SK-N-MC (cell line): ENCODE data around the gene SP110.
"Not testable (repeated sequence)": the region's sequence is repeated elsewhere in the genome, so short reads cannot be mapped to it uniquely, and the experiment has no call there.

Experiments
- DNase-seq: peaks from one replicate; pipeline ENCODE4 v3.0.0-alpha.2; 2011; ENCODE audit warnings: low read depth, low spot score
- H3K27ac ChIP-seq: fragments of 200-600 bp; sonication (generic); 2 replicates; pipeline ENCODE4 v1.5.1; 2016; ENCODE audit warnings: mixed run types
- H3K36me3 ChIP-seq: fragments of 200-600 bp; sonication (generic); 2 replicates; pipeline ENCODE4 v1.6.1; 2017; ENCODE audit warnings: antibody characterized with exemption, low read length, mixed read lengths; ENCODE audit not compliant: insufficient read depth
- H3K4me3 ChIP-seq: fragments of 200-600 bp; sonication (generic); 2 replicates; pipeline ENCODE4 v1.5.1; 2016
- H3K9ac ChIP-seq: fragments of 200-600 bp; sonication (generic); 2 replicates; pipeline ENCODE4 v1.8.0; 2017; ENCODE audit warnings: mixed run types, mixed read lengths; ENCODE audit not compliant: insufficient read length
- H3K9me3 ChIP-seq: fragments of 200-600 bp; sonication (generic); 2 replicates; pipeline ENCODE4 v1.6.1; 2017; ENCODE audit warnings: low read depth, mild to moderate bottlenecking, antibody characterized with exemption, low read length, moderate library complexity, mixed read lengths
- EZH2 ChIP-seq: fragments of 200-600 bp; sonication (generic); IDR thresholded peaks from one replicate; pipeline ENCODE4 v1.6.1; 2017; ENCODE audit warnings: antibody characterized with exemption
- FOXP2 ChIP-seq: optimal IDR thresholded peaks from 2 replicates; pipeline ENCODE3; 2011; ENCODE audit warnings: mild to moderate bottlenecking, moderate library complexity; ENCODE audit not compliant: insufficient read depth; ENCODE audit errors: extremely low read length, control extremely low read depth
- POLR2AphosphoS5 ChIP-seq: IDR thresholded peaks from 2 replicates; pipeline ENCODE4 v1.6.1; 2012; ENCODE audit warnings: mild to moderate bottlenecking, low read depth, low read length, borderline replicate concordance

SP110 gene

GRCh38 chr2:230230496-230231200 is 10.9 kb upstream of the SP110 start:
- TF ChIP-seq POLR2AphosphoS5, result no peak
- no peak for TF ChIP-seq EZH2
- no peak for TF ChIP-seq FOXP2
- no peak overlapping the region for H3K27ac ChIP-seq
- DNase-seq, result no peak

GRCh38 chr2:230230087-230230486 is 10.3 kb upstream of the SP110 start:
- Histone ChIP-seq H3K36me3 (no peaks in the 10 kb centered on the region), H3K9me3 (no peaks in the 10 kb centered on the region), H3K9ac (no peak overlapping the region), H3K27ac (no peak overlapping the region), H3K4me3 (no peak overlapping the region)
- TF ChIP-seq FOXP2 (no peak), POLR2AphosphoS5 (no peak), EZH2 (no peak)
- DNase-seq, result no peak

More at GRCh38 chr2:230230496-230231200, 10.9 kb upstream of the SP110 start:
- no peak overlapping the region for H3K9ac ChIP-seq
- H3K9me3 ChIP-seq, result no peaks in the 10 kb centered on the region
- no peak overlapping the region for H3K4me3 ChIP-seq
- H3K36me3 ChIP-seq, result no peaks in the 10 kb centered on the region

- Histone ChIP-seq H3K9me3 (no peaks in the 10 kb centered on the region), H3K27ac (no peak overlapping the region), H3K9ac (no peak overlapping the region), H3K4me3 (no peak overlapping the region), H3K36me3 (no peaks in the 10 kb centered on the region)
- DNase-seq, result no peak
- no peak for TF ChIP-seq POLR2AphosphoS5
- TF ChIP-seq FOXP2, result no peak
- no peak for TF ChIP-seq EZH2
Measured at GRCh38 chr2:230227216-230227615, 7.4 kb upstream of the SP110 start.

- Histone ChIP-seq H3K9me3 (no peaks in the 10 kb centered on the region), H3K27ac (no peak overlapping the region), H3K9ac (no peak overlapping the region), H3K36me3 (no peaks in the 10 kb centered on the region), H3K4me3 (no peak overlapping the region)
- no peak for TF ChIP-seq FOXP2
- no peak for TF ChIP-seq POLR2AphosphoS5
- TF ChIP-seq EZH2, result no peak
- DNase-seq, result no peak
Measured at GRCh38 chr2:230226051-230226551, 6.3 kb upstream of the SP110 start.

GRCh38 chr2:230225486-230225885 is 5.7 kb upstream of the SP110 start, which contains the start of gene SP140:
Gene SP140, plus strand, starts transcription at chr2:230225736. Its CDS starts 109 bp downstream, at chr2:230225845.
- no peak for DNase-seq
- no peak within 1 kb of the TSS for H3K27ac ChIP-seq
- H3K4me3 ChIP-seq, result no peak within 1 kb of the TSS
- H3K9me3 ChIP-seq, result no peaks in the 10 kb centered on the region
- no peaks in the 10 kb centered on the region for H3K36me3 ChIP-seq
- no peak within 1 kb of the TSS for H3K9ac ChIP-seq
- no peak for TF ChIP-seq FOXP2
- no peak for TF ChIP-seq EZH2

DNA sequence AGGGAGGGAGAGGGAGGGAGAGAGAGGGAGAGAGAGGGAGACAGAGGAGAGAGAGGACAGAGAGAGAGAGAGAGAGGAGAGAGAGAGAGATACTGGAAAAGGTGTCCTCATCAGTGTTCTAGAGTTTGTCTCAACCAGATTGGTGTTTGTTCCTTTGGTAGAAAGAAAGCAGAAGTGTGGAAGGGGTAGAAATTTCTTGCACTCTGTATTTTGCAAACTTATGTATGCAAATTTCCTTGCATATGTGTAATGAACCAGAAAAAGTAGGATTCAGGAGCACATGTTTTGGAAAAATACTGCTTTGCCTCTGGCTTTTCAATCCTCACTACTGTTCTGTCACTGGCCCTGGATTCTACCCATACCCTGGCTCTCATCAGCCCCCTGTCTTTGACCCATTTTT is 4.7 kb upstream of the SP110 start:
- no peak overlapping the region for H3K27ac ChIP-seq
- DNase-seq, result no peak
- H3K4me3 ChIP-seq, result no peak overlapping the region
- H3K9me3 ChIP-seq, result no peaks in the 10 kb centered on the region
- no peaks in the 10 kb centered on the region for H3K36me3 ChIP-seq
- no peak overlapping the region for H3K9ac ChIP-seq
- no peak for TF ChIP-seq EZH2
- no peak for TF ChIP-seq FOXP2
- TF ChIP-seq POLR2AphosphoS5, result no peak

DNA sequence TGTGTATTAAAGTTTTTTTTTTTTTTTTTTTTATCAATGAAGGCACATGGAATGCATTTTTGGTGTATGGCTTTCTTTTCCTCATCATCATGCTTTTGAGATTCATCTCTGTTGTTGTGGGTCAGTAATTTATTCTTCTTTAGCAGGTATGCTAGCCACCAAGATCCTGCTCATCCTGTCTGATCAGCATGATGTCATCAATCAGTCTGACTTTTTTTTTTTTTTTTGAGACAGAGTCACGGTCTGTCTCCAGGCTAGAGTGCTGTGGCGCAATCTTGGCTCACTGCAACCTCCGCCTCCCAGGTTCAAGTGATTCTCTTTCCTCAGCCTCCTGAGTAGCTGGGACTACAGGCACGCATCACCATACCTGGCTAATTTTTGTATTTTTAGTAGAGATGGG is 3.0 kb upstream of the SP110 start:
- not testable (repeated sequence) for H3K9me3 ChIP-seq, H3K9ac ChIP-seq, H3K27ac ChIP-seq, H3K36me3 ChIP-seq, H3K4me3 ChIP-seq, DNase-seq

- no peak for DNase-seq
- Histone ChIP-seq H3K36me3 (no peaks in the 10 kb centered on the region; the same call in 1 of the 2 replicates), H3K9me3 (no peaks in the 10 kb centered on the region), H3K27ac (no peak overlapping the region), H3K9ac (no peak overlapping the region), H3K4me3 (no peak overlapping the region)
- TF ChIP-seq EZH2 (no peak), FOXP2 (no peak), POLR2AphosphoS5 (no peak)
Measured at GRCh38 chr2:230221493-230221892, 1.7 kb upstream of the SP110 start.
